Measurements from ENCODE around the gene SLC25A29. TPM values are rescaled to one million over a fixed set of nuclear protein-coding genes. Genes with fewer than 3 reads are reported as not detected.

The SLC25A29 gene, protein sequence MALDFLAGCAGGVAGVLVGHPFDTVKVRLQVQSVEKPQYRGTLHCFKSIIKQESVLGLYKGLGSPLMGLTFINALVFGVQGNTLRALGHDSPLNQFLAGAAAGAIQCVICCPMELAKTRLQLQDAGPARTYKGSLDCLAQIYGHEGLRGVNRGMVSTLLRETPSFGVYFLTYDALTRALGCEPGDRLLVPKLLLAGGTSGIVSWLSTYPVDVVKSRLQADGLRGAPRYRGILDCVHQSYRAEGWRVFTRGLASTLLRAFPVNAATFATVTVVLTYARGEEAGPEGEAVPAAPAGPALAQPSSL
- total RNA-seq (10 to 100 TPM; 38.1 to 45.9 TPM), polyA plus RNA-seq (10 to 100 TPM in 1 of 2 donors, 1 to 10 TPM in 1; 3.9 to 56.6 TPM)
- long read RNA-seq, donor 1, full-length matches to known transcripts, result 32 of 40 reads
- long read RNA-seq, donor 1, partial matches to known transcripts, result 3 of 40 reads
- long read RNA-seq, donor 1, other reads (novel, unspliced or antisense), result 5 of 40 reads
- long read RNA-seq, donor 2, full-length matches to known transcripts, result 27 of 39 reads
- long read RNA-seq, donor 2, partial matches to known transcripts, result 0 of 39 reads
- long read RNA-seq, donor 2, other reads (novel, unspliced or antisense), result 12 of 39 reads

DNA sequence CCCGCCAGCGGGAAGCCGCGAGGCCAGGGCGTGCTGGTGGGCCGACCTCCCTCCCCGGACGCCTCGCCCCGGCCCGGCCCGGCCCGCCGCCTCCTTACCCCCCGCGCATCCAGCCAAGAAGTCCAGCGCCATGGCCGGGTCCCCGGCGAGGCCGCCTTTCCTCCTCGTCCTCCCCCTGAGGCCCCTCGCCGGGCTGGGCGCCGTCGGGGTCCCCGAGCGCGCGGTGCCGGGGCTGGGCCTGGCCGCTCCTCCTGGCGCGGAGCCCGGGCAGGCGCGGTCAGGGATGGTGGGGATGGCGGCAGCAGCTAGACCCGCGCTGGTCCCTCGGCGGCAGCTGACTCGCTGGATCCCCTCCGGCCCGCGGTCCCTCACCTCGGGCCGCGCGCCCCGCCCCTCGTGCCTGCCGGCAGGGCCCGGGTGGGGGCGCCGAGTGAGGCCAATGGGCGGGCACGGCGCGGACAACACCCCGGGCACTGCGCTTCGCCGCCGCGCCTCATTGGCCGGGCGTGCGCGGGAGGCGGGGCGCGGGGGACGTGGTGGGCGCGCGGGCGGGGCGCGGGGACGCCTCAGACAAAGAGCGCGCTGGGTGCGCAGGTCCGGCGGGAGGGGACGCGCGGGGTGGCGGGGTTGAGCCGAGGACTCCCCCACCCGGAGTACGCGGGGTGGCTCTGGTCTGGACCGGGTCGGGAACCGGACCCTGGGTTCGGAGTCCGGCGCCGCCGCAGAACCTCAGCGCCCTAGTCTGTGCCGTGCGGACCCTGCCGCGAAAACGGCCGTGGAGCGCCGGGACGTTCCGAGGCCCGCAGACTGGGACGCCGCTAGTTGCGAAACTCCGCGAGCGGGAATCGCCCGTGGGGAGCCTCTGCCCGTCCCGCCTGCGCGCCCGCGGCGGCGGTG lies at the start of gene SLC25A29:
TSS of gene SLC25A29 (minus strand) at position 344 of the 897 bp plus-strand sequence. CDS start at position 132, 212 bp downstream.
- 0 to 1% methylated on average over 79 to 131 of the region's 131 CpGs for WGBS, 2 donors
- ATAC-seq (ENCODE audit: low FRiP score), result peak; percentile 93
- peak within 1 kb of the TSS; percentile 86 to 87 for H3K4me3 ChIP-seq (ENCODE audit: low read length in 2 of 2)
- DNase-seq, result peak; percentile 92 to 94
- peak within 1 kb of the TSS in 1 of 2 donors; percentile 39 for H3K27ac ChIP-seq (ENCODE audit: low read depth in 1 of 2, low read length in 2 of 2)
- no peaks in the 10 kb centered on the region for H3K9me3 ChIP-seq (ENCODE audit: control insufficient read depth, low read length)
- intact Hi-C loops (cut with DNase I), result loop anchor here (5.0 kb wide), 2 partner anchors 69 to 71 kb away; partner anchors contain the start of genes WDR25 (in 2 of the 2) and YY1 (in 1 of the 2)
- H3K36me3 ChIP-seq (ENCODE audit: control insufficient read depth in 1 of 2, insufficient read depth in 2 of 2, low read length in 1 of 2), result no peaks in the 10 kb centered on the region
- no peaks in the 10 kb centered on the region for H3K4me1 ChIP-seq (ENCODE audit: control insufficient read depth in 1 of 2, insufficient read depth in 2 of 2, low read length in 2 of 2)
- H3K27me3 ChIP-seq (ENCODE audit: control insufficient read depth in 1 of 2, insufficient read depth in 2 of 2, low read length in 1 of 2), result no peaks in the 10 kb centered on the region

DNA sequence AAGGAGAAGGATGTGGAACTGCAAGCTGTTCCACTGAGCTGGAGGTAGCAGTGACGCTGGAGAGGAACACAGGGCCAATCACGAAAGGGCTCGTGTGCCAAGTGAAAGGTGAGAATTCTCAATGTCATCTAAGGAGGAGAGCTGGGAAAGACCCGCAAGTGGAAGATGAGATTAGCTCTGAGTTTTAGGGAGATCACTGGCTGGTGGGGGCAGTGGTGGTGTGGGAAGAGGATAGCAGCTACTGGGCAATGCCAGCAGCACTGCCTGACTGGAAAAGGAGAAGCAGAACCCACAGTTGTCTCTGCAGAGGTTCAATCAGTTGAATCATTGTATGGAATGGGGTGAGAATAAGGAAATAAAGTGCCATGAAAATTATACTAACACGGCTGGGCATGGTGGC lies 44.7 kb upstream of the SLC25A29 start:
- WGBS, 2 donors, result 92% methylated on average over 5 of the region's 5 CpGs
- Histone ChIP-seq H3K4me3 (ENCODE audit: low read length in 2 of 2) (no peak overlapping the region), H3K9me3 (ENCODE audit: control insufficient read depth, low read length) (no peaks in the 10 kb centered on the region), H3K27ac (ENCODE audit: low read depth in 1 of 2, low read length in 2 of 2) (no peak overlapping the region), H3K4me1 (ENCODE audit: control insufficient read depth in 1 of 2, insufficient read depth in 2 of 2, low read length in 2 of 2) (no peaks in the 10 kb centered on the region), H3K36me3 (ENCODE audit: control insufficient read depth in 1 of 2, insufficient read depth in 2 of 2, low read length in 1 of 2) (peaks cover 9 to 10% of the 10 kb centered on the region in 2 donors), H3K27me3 (ENCODE audit: control insufficient read depth in 1 of 2, insufficient read depth in 2 of 2, low read length in 1 of 2) (no peaks in the 10 kb centered on the region)
- intact Hi-C loops (cut with DNase I), result no loop called here
- DNase-seq, result no peak
- ATAC-seq (ENCODE audit: low FRiP score), result no peak

DNA sequence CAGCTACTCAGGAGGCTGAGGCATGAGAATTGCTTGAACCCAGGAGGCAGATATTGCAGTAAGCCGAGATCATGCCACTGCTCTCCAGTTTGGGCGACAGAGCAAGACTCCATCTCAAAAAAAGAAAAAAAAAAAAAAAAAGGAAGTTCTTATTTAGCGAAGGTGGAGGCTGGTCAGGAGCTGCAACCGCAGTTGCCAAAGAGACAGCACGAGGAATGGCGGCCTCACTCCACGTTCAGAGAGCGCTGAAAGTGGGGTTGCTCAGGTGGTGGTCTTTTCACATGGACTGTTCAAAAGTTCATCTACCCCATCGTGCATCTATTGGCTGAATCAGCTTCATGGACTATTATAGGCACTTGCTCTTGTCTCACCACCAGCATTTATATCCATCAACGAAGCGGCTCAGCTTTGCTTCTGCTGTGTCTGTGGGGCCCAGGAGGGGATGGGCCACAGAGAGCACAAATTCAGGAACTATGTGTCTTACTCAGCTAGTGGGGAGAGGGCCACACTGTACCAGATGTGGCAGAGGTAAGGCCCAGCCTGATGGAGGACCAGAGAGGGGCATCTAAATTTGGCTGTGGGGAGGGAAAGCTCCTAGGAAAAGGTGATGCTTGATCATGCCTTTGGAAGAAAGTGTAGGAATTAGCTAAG lies 44.2 kb upstream of the SLC25A29 start:
- no peaks in the 10 kb centered on the region for H3K9me3 ChIP-seq (ENCODE audit: control insufficient read depth, low read length)
- H3K36me3 ChIP-seq (ENCODE audit: control insufficient read depth in 1 of 2, insufficient read depth in 2 of 2, low read length in 1 of 2), result peaks cover 7 to 9% of the 10 kb centered on the region in 2 donors
- H3K27ac ChIP-seq (ENCODE audit: low read depth in 1 of 2, low read length in 2 of 2), result no peak overlapping the region
- H3K4me1 ChIP-seq (ENCODE audit: control insufficient read depth in 1 of 2, insufficient read depth in 2 of 2, low read length in 2 of 2), result no peaks in the 10 kb centered on the region
- no peak overlapping the region for H3K4me3 ChIP-seq (ENCODE audit: low read length in 2 of 2)
- no peaks in the 10 kb centered on the region for H3K27me3 ChIP-seq (ENCODE audit: control insufficient read depth in 1 of 2, insufficient read depth in 2 of 2, low read length in 1 of 2)
- intact Hi-C loops (cut with DNase I), result no loop called here
- ATAC-seq (ENCODE audit: low FRiP score) (no peak), DNase-seq (no peak)
- 95 to 98% methylated on average over 11 of the region's 11 CpGs for WGBS, 2 donors

DNA sequence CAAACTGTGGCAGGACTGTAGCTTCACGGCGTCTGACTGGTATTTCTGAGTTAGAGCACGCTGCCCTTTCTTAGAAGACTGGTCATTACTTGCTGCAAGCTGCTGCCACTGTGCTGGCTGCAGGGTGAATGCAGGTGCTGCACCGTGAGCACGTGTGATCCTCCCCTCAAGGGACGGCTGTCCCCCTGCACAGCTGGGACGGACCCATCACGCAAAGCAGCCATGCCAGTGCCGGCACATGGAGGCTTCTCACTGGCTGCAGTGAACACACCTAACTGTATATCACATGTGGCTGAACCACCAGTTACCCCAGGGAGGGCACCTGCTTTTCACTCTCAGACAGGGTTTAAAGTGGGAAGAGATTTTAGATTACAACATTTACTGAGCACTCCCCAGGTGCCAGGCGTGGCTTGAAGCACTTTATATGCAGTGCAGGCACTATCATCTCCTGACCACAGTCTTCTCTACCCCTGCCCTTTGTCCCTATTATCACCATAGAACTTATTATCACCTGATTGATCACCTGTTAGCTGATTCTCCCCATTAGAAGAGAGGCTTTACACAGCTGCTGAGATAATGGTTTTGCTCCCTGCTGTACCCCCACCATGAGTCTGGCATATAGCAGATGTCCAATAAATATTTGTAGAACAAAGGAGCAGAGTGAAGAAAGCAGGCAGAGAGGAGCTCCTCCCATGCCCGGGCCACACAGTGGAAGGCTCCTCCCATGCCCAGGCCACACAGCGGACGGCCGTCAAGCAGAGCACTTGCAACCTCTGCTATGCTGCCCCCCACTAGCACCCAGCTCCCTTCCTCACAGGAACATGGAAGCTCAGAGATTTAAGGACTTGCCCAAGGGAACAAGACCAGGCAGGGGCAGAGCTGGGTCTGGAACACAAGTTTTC lies 42.8 kb upstream of the SLC25A29 start:
- ATAC-seq (ENCODE audit: low FRiP score), result peak; percentile 15
- 86 to 90% methylated on average over 14 of the region's 14 CpGs for WGBS, 2 donors
- H3K36me3 ChIP-seq (ENCODE audit: control insufficient read depth in 1 of 2, insufficient read depth in 2 of 2, low read length in 1 of 2), result peaks cover 4 to 6% of the 10 kb centered on the region in 2 donors

DNA sequence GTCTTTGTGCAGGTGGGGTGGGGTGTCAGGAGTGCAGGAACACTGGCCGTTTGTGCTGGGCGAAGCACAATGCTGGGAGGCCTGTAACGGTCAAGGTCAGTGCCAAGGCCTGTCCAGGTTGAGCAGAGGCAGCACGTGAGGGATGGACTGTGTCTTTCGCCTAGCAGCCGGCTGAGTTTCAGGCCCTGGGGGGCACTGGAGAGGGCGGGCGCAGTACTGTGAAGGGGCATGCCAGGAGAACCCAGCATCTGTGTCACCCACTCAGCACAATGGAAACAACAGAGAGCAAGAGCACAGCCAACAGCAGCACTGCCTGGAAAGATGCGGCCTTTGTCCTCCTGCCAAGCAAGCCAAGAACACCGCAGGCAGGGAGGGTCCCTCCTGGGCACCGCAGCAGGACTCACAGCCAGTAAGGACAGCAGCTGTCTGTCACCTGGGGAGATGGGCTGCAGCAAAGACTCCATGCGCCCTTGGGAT lies 42.0 kb upstream of the SLC25A29 start:
- 92% methylated on average over 12 of the region's 12 CpGs for WGBS, 2 donors
- H3K9me3 ChIP-seq (ENCODE audit: control insufficient read depth, low read length), result no peaks in the 10 kb centered on the region
- intact Hi-C loops (cut with DNase I), result no loop called here
- H3K27ac ChIP-seq (ENCODE audit: low read depth in 1 of 2, low read length in 2 of 2), result no peak overlapping the region
- H3K27me3 ChIP-seq (ENCODE audit: control insufficient read depth in 1 of 2, insufficient read depth in 2 of 2, low read length in 1 of 2), result no peaks in the 10 kb centered on the region
- H3K36me3 ChIP-seq (ENCODE audit: control insufficient read depth in 1 of 2, insufficient read depth in 2 of 2, low read length in 1 of 2), result peaks cover 0 to 5% of the 10 kb centered on the region in 2 donors
- peak; percentile 29 for ATAC-seq (ENCODE audit: low FRiP score)
- H3K4me1 ChIP-seq (ENCODE audit: control insufficient read depth in 1 of 2, insufficient read depth in 2 of 2, low read length in 2 of 2), result no peaks in the 10 kb centered on the region
- no peak overlapping the region for H3K4me3 ChIP-seq (ENCODE audit: low read length in 2 of 2)
- no peak for DNase-seq

More for the DNA sequence above, 42.8 kb upstream of the SLC25A29 start:
- no peaks in the 10 kb centered on the region for H3K9me3 ChIP-seq (ENCODE audit: control insufficient read depth, low read length)
- no peaks in the 10 kb centered on the region for H3K4me1 ChIP-seq (ENCODE audit: control insufficient read depth in 1 of 2, insufficient read depth in 2 of 2, low read length in 2 of 2)
- no peak overlapping the region for H3K4me3 ChIP-seq (ENCODE audit: low read length in 2 of 2)
- no peaks in the 10 kb centered on the region for H3K27me3 ChIP-seq (ENCODE audit: control insufficient read depth in 1 of 2, insufficient read depth in 2 of 2, low read length in 1 of 2)
- DNase-seq, result no peak
- intact Hi-C loops (cut with DNase I), result no loop called here
- H3K27ac ChIP-seq (ENCODE audit: low read depth in 1 of 2, low read length in 2 of 2), result no peak overlapping the region

DNA sequence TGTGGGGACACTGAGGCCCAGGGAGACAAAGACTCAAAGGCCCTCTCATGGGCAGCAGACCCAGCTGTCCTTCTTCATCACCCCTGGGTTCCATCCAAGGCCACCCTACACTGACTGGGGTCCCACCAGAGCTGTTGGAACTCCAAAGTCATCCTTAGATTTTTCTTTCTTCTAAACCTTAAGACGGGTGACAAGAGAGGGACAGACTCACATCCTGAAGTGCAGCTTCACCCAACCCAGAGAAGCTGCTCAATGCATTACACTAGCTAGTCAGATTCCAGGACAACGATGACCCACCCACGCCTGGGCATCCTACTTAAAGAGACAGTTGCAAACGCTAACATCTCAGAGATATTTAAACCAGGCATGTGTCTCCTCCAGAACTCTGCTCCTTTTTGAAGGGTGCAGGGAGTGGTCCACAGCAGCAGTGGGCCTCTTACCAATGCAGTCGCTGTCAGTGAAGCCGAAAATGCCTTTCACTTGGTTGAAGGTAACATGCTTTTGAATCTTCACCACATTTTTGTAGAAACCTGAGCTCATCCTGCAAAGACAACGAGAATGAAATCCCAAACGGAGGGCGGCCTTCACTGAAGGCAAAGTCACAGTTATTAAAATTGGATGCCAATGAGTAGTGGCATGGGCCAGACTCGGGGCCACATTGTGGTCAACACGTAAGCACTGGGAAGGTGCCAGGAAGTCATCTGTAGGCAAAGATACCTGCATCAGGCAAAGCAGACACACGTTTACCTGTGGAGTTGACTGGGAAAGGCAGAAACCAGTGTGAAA lies 40.3 kb upstream of the SLC25A29 start:
- DNase-seq (no peak), ATAC-seq (ENCODE audit: low FRiP score) (no peak)
- Histone ChIP-seq H3K9me3 (ENCODE audit: control insufficient read depth, low read length) (no peaks in the 10 kb centered on the region), H3K4me3 (ENCODE audit: low read length in 2 of 2) (no peak overlapping the region), H3K4me1 (ENCODE audit: control insufficient read depth in 1 of 2, insufficient read depth in 2 of 2, low read length in 2 of 2) (peaks cover 0 to 2% of the 10 kb centered on the region in 2 donors), H3K36me3 (ENCODE audit: control insufficient read depth in 1 of 2, insufficient read depth in 2 of 2, low read length in 1 of 2) (peaks cover 0 to 5% of the 10 kb centered on the region in 2 donors), H3K27ac (ENCODE audit: low read depth in 1 of 2, low read length in 2 of 2) (no peak overlapping the region), H3K27me3 (ENCODE audit: control insufficient read depth in 1 of 2, insufficient read depth in 2 of 2, low read length in 1 of 2) (no peaks in the 10 kb centered on the region)
- 93% methylated on average over 12 of the region's 12 CpGs for WGBS, 2 donors
- intact Hi-C loops (cut with DNase I), result no loop called here

DNA sequence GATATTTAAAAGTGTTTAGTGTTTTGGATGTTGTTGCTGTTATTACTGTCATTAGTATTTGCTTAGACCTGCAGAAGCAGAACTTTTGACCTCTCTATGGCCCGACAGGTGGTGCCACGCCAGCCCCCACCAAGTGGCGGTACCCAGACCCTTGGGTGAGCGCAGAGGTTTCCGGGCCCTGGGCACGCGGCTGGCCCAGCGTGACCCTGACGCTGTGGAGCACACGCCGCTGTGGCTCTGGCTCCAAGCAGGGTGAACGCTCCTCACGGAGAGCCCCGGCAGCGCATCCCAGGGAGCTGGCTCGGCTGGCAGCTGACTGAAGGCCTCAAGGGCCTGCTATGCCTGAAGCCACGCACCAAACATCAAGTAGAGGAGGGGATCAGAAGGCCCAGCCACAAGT lies 39.5 kb upstream of the SLC25A29 start:
- ATAC-seq (ENCODE audit: low FRiP score) (no peak), DNase-seq (no peak)
- Histone ChIP-seq H3K4me1 (ENCODE audit: control insufficient read depth in 1 of 2, insufficient read depth in 2 of 2, low read length in 2 of 2) (peaks cover 0 to 4% of the 10 kb centered on the region in 2 donors), H3K36me3 (ENCODE audit: control insufficient read depth in 1 of 2, insufficient read depth in 2 of 2, low read length in 1 of 2) (peaks cover 0 to 5% of the 10 kb centered on the region in 2 donors), H3K27me3 (ENCODE audit: control insufficient read depth in 1 of 2, insufficient read depth in 2 of 2, low read length in 1 of 2) (no peaks in the 10 kb centered on the region), H3K4me3 (ENCODE audit: low read length in 2 of 2) (no peak overlapping the region), H3K9me3 (ENCODE audit: control insufficient read depth, low read length) (no peaks in the 10 kb centered on the region), H3K27ac (ENCODE audit: low read depth in 1 of 2, low read length in 2 of 2) (no peak overlapping the region)
- intact Hi-C loops (cut with DNase I), result no loop called here
- 96 to 98% methylated on average over 17 of the region's 17 CpGs for WGBS, 2 donors

Measured in aorta (tissue), 5 donors.